Measurements from ENCODE around the gene MYO18B.

The MYO18B gene

GRCh38 chr22:25777870-25778269, 35.9 kb downstream of the MYO18B start:
- peak; percentile 60 for DNase-seq

- no peak for DNase-seq
Measured at GRCh38 chr22:25779426-25779825, 37.4 kb downstream of the MYO18B start.

GRCh38 chr22:25779890-25780289, 37.9 kb downstream of the MYO18B start:
- no peak for DNase-seq

- peak; percentile 39 for DNase-seq
Measured at GRCh38 chr22:25780673-25781072, 38.7 kb downstream of the MYO18B start.

- no peak for DNase-seq
Measured at GRCh38 chr22:25781801-25782200, 39.8 kb downstream of the MYO18B start.

GRCh38 chr22:25782831-25783230, 40.8 kb downstream of the MYO18B start:
- DNase-seq, result no peak

- DNase-seq, result no peak
Measured at GRCh38 chr22:25783856-25784255, 41.9 kb downstream of the MYO18B start.

GRCh38 chr22:25786165-25786564, 44.2 kb downstream of the MYO18B start:
- no peak for DNase-seq

GRCh38 chr22:25791556-25791955, 49.6 kb downstream of the MYO18B start:
- DNase-seq, result no peak

- DNase-seq, result peak; percentile 58
Measured at GRCh38 chr22:25795478-25795877, 53.5 kb downstream of the MYO18B start.

- DNase-seq, result no peak
Measured at GRCh38 chr22:25797498-25798290, 55.7 kb downstream of the MYO18B start.

- no peak for DNase-seq
Measured at GRCh38 chr22:25800766-25801165, 58.8 kb downstream of the MYO18B start.

GRCh38 chr22:25802018-25802417, 60.0 kb downstream of the MYO18B start:
- DNase-seq, result no peak

GRCh38 chr22:25804676-25805075, 62.7 kb downstream of the MYO18B start:
- no peak for DNase-seq

GRCh38 chr22:25806579-25806978, 64.6 kb downstream of the MYO18B start:
- no peak for DNase-seq

GRCh38 chr22:25814685-25815084, 72.7 kb downstream of the MYO18B start:
- DNase-seq, result no peak

GRCh38 chr22:25815561-25815960, 73.6 kb downstream of the MYO18B start:
- DNase-seq, result no peak

GRCh38 chr22:25816522-25817059, 74.6 kb downstream of the MYO18B start:
- no peak for DNase-seq

GRCh38 chr22:25817092-25817943, 75.3 kb downstream of the MYO18B start:
- no peak for DNase-seq

GRCh38 chr22:25818541-25818940, 76.6 kb downstream of the MYO18B start:
- DNase-seq, result no peak

GRCh38 chr22:25822344-25822743, 80.4 kb downstream of the MYO18B start:
- no peak for DNase-seq

- no peak for DNase-seq
Measured at GRCh38 chr22:25823276-25823675, 81.3 kb downstream of the MYO18B start.

- DNase-seq, result peak; percentile 75
Measured at GRCh38 chr22:25824828-25825423, 82.9 kb downstream of the MYO18B start.
